A549 treated with GW870086 at 1 μM for 4 hours (cell line): ENCODE measurements around the gene ATP6V0B. TPM values are rescaled to one million over a fixed set of nuclear protein-coding genes. Genes with fewer than 3 reads are reported as not detected.

Experiments used
- total RNA-seq: library from RNA; stranded (reverse); fragments of 200-300 nt; extraction: Qiagen RNA extraction; gene quantifications from 5 replicates; pipeline ENCODE4 v1.2.3, GENCODE V29; 2022; ENCODE audit warnings: low read depth

ATP6V0B gene
- 106 to 172 TPM (median 147 TPM) in 5 replicates for total RNA-seq

DNA sequence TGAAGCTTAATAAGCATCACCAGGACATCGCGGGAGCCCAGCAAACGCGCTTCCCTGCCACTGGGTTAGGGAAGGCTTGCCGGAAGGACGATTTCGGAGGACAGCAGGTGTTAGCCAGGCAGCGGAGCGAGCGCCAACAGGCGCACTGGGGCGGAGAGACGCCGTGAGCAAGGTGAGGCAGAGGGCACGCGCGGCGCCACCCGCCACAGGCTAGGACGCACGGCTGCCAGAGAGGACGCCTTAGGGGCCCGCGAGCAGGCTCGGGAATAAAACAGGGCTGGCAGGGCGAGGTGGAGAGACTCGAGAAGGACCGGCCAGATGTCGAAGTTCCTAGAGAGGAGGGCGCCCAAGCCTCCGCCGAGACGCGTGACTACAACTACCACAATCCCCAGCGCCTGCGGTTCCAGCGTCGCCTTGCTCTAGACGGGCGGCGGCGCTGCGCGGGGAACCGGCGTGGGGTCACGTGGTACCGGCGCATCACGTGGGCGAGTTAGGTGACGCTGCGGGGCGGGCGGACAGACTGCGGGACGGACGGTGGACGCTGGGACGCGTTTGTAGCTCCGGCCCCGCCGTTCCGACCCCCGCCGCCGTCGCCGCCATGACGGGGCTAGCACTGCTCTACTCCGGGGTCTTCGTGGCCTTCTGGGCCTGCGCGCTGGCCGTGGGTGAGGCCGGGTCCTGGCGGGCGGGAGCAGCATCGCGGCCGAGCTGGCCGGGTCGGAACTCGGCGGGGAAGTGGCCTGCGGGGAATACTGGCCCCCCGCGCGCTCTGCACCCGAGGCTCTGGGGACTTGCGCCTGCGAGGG lies at the start of gene ATP6V0B:
TSS of gene ATP6V0B (plus strand) at position 518 of the 806 bp plus-strand sequence. CDS start at position 599, 81 bp downstream.

DNA sequence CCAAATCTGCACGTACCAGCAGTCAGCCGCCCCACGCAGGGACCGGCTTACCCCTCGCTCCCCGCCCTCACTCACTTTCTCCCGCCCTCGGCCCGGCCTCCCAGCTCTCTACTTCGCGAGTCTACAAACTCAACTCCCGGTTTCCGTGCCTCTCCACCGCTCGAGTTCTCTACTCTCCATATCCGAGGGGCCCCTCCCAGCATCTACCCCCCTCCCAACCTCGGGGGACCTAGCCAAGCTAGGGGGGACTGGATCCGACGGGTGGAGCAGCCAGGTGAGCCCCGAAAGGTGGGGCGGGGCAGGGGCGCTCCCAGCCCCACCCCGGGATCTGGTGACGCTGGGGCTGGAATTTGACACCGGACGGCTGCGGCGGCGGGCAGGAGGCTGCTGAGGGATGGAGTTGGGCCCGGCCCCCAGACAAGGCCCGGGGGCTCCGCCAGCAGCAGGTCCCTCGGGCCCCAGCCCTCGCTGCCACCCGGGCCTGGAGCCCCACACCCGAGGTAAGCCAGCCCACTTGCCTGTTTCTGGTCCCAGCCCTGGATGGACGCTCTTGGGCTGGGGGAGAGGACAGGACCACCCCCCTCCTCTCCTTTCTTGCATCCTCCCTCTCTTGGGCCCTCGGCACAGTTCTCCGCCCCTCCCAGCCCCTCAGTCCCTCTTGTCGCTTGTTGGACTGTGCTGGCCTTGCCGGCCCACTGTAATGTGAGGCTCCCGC lies 41.2 kb upstream of the ATP6V0B start, which contains the start of gene ARTN:
TSS of gene ARTN (plus strand) at position 416 of the 715 bp plus-strand sequence. CDS start 1,856 bp downstream, outside the sequence.

DNA sequence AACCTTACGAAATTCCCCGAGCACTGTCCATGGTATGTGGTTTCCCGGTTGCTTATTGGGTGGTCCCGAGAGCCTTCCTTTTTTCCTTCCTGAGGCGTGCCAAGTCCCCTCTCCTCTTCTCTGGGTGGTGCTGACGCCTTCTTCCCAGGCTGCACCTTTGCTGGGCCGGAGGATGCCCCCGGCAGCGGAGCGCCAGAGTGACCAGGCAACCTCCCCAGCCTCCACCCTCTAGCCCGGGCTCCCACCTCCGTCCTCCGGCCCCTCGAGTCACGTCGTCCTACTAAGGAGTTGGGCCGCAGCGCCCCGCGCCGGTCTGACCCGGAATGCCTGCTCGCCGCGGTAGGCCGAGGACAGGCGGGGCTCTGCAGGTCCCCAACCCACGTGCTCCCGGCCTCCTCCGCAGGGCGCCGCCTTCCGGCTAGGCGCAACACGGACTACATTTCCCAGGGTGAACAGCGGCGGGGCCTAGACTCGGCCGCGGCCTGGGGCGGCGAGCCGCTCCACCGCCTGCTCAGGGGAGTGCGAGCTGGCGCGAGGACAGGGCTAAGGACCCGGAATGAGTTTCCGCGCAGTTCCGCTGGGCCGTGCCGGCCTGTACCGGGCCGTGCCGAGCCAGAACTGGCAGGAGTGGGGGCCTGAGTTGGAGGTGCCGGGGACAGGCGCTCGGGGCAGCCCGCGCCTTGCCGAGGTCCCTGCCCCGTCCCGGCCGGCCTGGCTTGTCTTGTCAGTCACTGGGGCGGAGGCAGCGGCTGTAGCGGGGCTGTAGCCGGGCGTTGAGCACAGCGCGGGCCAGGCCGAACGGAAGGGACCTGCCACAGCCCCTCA lies 28.3 kb upstream of the ATP6V0B start, which contains the start of gene IPO13:
TSS of gene IPO13 (plus strand) at position 715 of the 825 bp plus-strand sequence. CDS start 651 bp downstream, outside the sequence.

DNA sequence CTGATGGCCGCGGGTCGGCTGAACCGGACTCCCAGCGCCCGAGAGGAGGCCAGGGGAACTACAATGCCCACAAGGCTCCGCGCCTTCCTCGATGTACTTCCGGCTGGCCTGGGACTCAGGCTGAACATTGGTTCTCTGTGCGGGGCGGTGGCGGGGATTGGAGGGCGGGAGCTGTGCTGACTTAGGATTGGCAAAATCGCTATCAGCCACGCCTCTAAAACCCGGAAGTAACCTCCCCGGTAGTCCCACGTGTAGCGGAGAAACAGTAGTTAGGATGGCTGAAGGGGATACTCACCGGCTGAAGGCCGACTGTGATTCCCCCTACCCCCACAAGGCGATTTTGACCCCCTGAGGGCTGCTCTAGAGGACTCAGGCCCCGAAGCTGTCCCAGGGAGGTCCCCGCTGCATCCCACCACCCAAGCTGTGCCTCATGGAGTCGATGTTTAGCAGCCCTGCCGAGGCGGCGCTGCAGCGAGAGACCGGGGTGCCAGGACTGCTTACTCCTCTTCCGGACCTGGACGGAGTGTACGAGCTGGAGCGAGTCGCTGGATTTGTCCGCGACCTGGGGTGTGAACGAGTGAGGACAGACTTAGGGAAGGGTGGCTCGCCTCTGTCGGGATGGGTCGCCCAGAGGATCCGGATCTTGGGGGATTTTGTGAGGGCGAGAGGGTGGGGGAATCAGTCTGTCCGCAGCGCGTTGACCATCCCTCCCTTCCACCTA lies 4.9 kb upstream of the ATP6V0B start, which contains the start of gene DPH2:
TSS of gene DPH2 (plus strand) at position 265 of the 721 bp plus-strand sequence. CDS start at position 431, 166 bp downstream.

DNA sequence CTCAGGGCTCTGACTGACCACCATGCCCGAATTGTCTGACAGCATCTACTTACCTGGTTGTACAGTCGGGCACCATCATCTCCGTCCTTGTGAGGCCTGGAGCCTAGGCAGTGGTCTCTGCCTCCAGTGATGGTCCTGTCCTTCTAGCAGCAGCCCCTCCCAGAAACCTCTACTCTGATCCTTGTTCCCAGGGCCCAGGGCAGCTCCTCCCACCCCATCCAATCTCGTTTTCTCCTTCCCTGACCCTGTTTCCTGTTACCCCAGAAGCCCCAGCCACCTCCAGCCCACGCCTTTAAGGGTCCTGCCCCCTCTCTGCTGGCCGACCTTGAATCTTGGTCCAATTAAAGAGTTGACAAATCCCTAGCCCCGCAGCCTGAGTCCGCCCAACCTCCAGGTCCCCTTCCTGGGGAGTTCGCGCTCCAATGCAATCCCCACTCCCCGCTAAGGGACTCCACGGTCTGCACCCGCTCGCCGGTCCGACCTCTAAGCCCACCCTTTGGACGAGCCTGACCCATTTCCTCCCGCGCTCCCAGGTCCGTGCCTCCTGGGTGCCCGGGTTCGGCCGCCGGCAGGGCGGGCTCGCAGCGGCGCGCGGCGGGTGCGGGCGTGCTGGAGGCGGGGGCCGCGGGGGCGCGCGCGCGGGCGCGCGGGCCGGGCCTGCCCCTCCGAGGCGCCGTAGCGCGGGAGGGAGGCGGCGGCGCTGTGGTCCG lies 3.9 kb downstream of the ATP6V0B start, which contains the start of gene B4GALT2:
TSS of gene B4GALT2 (plus strand) at position 660 of the 710 bp plus-strand sequence. CDS start 1,951 bp downstream, outside the sequence.

DNA sequence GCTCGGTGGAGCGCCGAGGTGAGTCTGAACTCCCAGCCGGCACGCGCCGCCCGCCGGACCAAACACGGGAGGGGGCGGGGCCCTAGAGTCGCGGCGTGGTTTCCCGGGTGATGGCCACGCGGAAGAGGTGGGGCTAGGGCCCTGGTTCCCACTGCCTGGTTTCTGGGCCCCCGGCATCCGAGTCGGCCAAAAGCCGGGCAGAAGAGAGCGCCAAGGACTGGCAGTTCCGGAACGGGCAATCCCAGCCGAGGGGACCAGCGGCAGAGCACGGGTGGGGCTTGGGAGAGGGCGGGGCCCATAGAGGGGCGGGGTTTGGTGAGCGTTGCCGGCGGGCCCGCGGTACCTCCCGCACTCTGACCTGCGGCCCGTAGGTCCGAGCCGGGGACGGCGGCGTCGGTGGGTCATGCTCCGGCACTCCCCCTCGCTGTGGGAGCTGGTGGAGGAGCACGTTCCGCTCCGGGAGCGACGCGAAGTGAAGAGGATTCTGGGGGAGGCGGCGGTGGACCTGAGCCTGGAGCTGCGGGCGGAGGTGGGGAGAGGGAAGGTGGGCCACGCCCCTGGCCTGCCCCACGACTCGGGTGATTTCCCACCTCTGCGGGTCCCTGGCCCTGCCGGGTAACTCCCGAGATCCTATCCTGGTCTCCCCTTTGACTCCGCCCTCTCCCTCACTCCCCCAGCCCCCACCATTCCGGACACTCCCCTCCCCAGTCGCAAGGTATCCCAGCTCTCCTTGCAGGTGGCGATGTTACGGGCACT lies 16.9 kb downstream of the ATP6V0B start, which contains the start of gene CCDC24:
TSS of gene CCDC24 (plus strand) at position 124 of the 756 bp plus-strand sequence. CDS start at position 404, 280 bp downstream.

Other genes starting within 250 kb of the ATP6V0B start
- 0.09 to 0.32 TPM (median 0.18 TPM) in 5 replicates for gene ARTN, start 41.2 kb upstream of the ATP6V0B start, total RNA-seq
- gene IPO13, start 28.0 kb upstream of the ATP6V0B start, total RNA-seq = 10.5 to 16.0 TPM (median 15.1 TPM) in 5 replicates
- 34.7 to 38.6 TPM (median 37.1 TPM) in 5 replicates for gene DPH2, start 5.0 kb upstream of the ATP6V0B start, total RNA-seq
- 48.8 to 72.3 TPM (median 68.3 TPM) in 5 replicates for gene B4GALT2, start 4.2 kb downstream of the ATP6V0B start, total RNA-seq
- 7.0 to 9.5 TPM (median 7.9 TPM) in 5 replicates for gene CCDC24, start 16.6 kb downstream of the ATP6V0B start, total RNA-seq
- 12.2 to 17.9 TPM (median 15.7 TPM) in 5 replicates for gene SLC6A9, start 56.5 kb downstream of the ATP6V0B start, total RNA-seq
- gene KLF17, start 143.9 kb downstream of the ATP6V0B start, total RNA-seq = 0.57 to 0.67 TPM (median 0.63 TPM) in 5 replicates
- gene KLF18, start 166.7 kb downstream of the ATP6V0B start, total RNA-seq = not detected in 5 replicates
- 20.5 to 22.6 TPM (median 21.8 TPM) in 5 replicates for gene DMAP1, start 238.5 kb downstream of the ATP6V0B start, total RNA-seq